HG03432 (cell line): ENCODE data around the gene UBE2V1.
A peak's percentile ranks its signal among the peaks of the same experiment; 100 is the strongest.
"Not testable (repeated sequence)": the region's sequence is repeated elsewhere in the genome, so short reads cannot be mapped to it uniquely, and the experiment has no call there.

ENCODE experiments used
- ATAC-seq: cut with Tn5 transposase; IDR thresholded peaks from one replicate; pipeline ENCODE4 v1.9.1; 2021; ENCODE audit warnings: mild to moderate bottlenecking, moderate library complexity; ENCODE audit not compliant: unreplicated experiment

The UBE2V1 gene

DNA sequence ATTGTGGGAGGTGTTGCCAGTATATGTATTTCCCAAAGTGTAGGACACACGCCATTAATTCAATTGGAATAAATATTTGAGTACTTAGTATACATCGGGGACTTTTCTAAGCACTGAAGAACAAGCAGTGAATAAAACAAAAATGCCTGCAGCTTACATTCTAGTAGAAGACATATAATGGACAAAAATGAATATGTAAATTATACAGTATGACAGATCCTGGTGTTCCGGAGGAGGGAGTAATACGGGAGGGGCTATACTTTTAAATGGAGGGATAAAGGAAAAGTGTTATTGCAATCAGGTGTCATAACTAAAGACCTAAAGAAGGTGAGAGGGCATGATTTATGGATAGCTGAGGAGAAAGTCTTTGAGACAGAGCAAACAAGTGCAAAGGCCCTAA is 15.1 kb downstream of the UBE2V1 start:
- no peak for ATAC-seq

DNA sequence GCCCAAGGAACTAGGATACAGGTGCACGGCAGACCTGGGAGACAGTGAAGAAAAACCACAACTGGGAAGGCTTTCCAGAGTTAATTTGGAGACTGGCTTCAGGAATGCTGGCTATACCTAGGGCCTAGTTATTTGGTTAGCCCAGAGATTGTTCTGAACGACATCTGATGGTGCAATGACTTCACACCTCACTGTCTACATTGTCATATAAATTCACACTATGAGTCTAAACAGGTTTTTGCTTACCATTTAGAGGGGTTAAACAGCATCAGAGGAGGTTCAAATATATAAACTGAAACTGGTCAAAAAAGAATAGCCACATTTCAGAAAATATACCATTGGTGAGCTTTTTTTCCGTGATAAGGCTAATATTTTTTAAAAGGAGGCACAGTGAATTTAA is 16.7 kb downstream of the UBE2V1 start:
- no peak for ATAC-seq

GRCh38 chr20:50095476-50096078 is 17.4 kb downstream of the UBE2V1 start:
- ATAC-seq = no peak

DNA sequence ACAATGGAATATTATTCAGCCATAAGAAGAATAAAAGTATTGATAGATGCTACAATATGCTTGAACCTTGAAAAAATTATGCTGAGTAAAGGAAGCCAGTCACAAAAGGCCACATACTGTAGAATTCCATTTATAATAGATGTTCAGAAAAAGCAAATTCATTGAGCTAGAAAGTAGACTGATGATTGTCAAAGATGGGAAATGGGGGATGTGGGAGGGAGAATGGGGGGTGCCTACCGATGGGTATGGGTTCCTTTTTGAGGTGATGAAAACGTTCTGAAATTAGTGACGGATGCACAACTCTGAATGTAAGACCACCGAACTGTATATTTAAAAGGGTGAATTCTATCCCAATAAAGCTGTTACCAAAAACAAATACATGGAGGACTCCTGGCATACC is 18.4 kb downstream of the UBE2V1 start:
- ATAC-seq = no peak

- no peak for ATAC-seq
Measured at GRCh38 chr20:50093240-50093639, 19.7 kb downstream of the UBE2V1 start.

- ATAC-seq = no peak
Measured at GRCh38 chr20:50092436-50092835, 20.5 kb downstream of the UBE2V1 start.

- no peak for ATAC-seq
Measured at GRCh38 chr20:50089787-50090177, 23.2 kb downstream of the UBE2V1 start.

DNA sequence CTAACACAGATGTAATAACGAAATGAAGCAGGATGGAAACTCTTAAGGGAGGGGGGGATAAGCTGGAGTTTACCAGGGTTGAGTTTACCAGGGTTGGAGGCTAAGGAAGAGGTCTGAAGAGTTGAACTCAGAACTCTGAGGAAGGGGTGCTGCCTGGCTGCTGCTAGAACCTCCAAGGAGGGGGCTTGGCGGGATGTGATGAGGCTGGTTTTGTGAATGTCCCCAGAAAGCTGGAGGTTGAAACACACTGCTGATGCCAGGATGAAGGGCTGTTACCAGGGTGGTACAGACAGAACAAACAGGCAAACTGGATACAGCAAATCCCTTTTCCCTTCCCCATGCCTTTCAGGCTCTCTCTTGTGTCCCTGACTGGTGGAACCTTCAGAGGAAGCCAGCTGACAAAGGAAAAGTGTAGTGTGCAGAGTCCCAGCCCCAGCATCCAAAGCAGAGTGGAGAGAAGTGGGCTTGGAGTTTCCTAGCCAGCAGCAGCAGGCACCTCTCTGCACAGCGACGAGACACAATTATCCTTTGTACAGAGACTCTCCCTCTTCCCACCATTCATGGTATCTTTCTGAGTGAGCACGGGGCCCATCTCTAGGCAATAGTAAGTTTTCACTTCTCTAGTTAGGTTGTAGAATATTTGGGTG is 23.7 kb downstream of the UBE2V1 start:
- ATAC-seq = no peak

DNA sequence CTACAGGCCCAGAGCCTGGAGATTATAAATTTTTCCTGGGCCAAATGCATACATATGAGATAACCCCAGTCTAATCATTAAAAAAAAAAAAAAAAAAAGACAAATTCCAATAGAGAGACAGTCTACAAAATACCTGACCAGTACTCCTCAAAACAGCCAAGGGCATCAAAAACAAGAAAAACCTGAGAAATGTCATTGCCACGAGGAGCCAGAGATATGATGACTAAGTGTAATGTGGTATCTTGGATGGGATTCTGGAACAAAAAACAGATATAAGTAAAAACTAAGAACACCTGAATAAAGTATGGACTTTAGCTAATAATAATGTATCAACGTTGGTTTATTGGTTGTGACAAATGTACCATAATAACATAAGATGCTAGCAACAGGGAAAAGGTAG is 24.9 kb downstream of the UBE2V1 start:
- no peak for ATAC-seq

GRCh38 chr20:50085481-50086365 is 27.2 kb downstream of the UBE2V1 start:
- no peak for ATAC-seq

GRCh38 chr20:50085146-50085480 is 27.8 kb downstream of the UBE2V1 start:
- no peak for ATAC-seq

DNA sequence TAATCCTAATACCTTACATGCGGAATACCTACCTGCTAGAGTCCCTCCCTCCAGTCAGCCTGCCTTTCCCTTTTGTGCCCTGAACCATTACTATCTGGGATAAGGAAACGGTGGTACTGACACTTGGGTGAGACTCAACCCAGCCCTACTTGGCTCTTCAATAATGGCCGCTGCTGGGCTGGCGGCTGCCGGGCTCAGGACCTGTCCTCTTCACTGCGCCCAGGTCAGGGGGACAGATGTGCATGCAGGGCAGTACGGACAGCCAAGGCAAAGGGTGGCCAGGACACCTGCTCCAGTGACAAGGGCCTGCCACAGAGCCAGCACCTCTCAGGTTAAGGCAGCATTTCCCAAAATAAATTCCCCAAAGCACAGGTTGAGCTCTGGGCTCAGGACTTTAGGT is 29.9 kb downstream of the UBE2V1 start:
- no peak for ATAC-seq

DNA sequence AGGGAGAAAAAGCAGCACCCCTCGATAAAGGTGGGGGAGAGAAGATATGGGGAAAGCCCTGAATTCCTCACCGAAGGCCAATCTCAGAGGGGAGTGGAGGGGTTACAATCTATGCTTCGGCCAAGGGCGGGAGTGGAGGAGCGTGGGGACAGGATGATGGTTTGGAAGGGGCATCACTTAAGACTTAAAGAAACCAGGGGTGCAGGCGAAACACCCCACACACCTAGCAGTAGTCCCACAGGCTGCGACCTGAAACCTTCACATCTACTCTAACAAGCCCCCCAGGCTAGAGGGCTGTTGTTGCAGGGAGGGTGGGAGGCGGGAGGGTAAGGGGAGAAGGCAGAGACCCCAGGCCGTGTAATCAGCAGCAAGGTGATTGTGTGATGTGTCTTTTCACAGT is 30.9 kb downstream of the UBE2V1 start:
- ATAC-seq = not testable (repeated sequence)

- no peak for ATAC-seq
Measured at GRCh38 chr20:50077818-50078601, 34.9 kb downstream of the UBE2V1 start.

DNA sequence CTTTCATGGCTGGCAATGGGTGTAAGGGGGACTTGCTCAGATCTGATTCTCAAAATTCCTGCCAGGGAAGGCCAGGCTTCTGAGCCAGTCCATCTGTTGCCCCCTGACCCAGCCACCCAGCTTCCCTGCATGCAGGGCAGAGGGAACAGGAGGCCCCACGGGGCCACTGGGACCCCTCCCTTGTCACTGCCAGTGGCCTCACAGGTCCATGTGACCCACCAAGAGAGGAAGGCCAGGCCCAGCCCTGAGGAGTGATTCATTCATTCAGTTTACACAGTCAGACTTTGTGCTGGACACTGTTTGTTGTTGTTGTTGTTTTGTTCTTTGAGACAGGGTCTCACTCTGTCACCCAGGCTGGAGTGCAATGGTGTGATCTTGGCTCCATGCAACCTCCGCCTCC is 39.5 kb downstream of the UBE2V1 start:
- ATAC-seq = no peak

GRCh38 chr20:50071039-50071888 is 41.7 kb downstream of the UBE2V1 start:
- ATAC-seq = peak; percentile 89

DNA sequence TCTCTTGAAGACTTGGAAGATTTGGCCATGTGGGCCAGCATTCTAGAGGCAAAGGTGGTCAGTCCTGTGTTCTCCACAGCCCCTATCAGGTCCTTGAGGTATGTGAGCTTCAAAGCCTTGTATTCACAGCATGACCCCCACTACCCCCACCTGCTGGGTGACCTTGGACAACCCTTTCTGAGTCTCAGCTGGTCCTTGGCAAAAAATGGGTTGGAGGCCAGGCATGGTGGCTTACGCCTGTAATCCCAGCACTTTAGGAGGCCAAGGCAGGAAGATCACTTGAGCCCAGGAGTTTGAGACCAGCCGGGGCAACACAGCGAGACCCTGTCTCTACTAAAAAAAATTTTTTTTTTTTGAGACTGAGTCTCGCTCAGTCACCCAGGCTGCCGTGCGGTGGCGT is 42.6 kb downstream of the UBE2V1 start:
- no peak for ATAC-seq

GRCh38 chr20:50068041-50068651 is 44.8 kb downstream of the UBE2V1 start:
- no peak for ATAC-seq

DNA sequence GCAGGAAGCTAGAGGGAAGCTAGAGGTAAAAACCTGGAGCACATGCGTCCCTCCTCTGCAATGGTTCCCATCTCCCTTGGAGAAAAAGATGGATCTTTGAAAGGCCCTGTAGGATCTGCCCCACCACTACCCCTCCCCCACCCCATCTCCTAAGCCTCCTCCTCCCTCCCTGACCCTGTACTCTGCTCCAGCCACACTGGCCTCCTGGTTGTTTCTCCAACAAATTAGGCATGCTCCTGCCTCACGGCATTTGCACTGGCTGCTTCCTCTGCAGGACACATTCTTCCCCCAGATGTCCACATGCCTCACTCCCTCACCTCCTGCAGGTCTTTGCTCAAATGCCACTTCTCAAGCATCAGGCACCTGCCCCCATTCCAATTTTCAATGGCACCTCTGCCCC is 45.5 kb downstream of the UBE2V1 start:
- no peak for ATAC-seq

- ATAC-seq = no peak
Measured at GRCh38 chr20:50067018-50067417, 45.9 kb downstream of the UBE2V1 start.
